GM18873 (cell line): ENCODE measurements around the gene NOM1.
"Not testable (repeated sequence)": the region's sequence is repeated elsewhere in the genome, so short reads cannot be mapped to it uniquely, and the experiment has no call there.

Experiments used
- ATAC-seq: cut with Tn5 transposase; IDR thresholded peaks from one replicate; pipeline ENCODE4 v1.9.1; 2021; ENCODE audit warnings: mild to moderate bottlenecking, moderate library complexity, moderate number of reproducible peaks; ENCODE audit not compliant: unreplicated experiment, low FRiP score

The NOM1 gene

GRCh38 chr7:156949541-156950380, at the start of gene NOM1:
NOM1 (plus strand) TSS chr7:156949712; CDS start chr7:156949738, 26 bp downstream.
- peak; percentile 62 for ATAC-seq

GRCh38 chr7:156900093-156900492, 49.4 kb upstream of the NOM1 start:
- ATAC-seq, result not testable (repeated sequence)

GRCh38 chr7:156903232-156903909, 46.1 kb upstream of the NOM1 start:
- no peak for ATAC-seq

- ATAC-seq, result no peak
Observed at GRCh38 chr7:156906200-156906649, 43.3 kb upstream of the NOM1 start.

- no peak for ATAC-seq
Observed at GRCh38 chr7:156907656-156908055, 41.9 kb upstream of the NOM1 start.

- not testable (repeated sequence) for ATAC-seq
Observed at GRCh38 chr7:156909574-156910252, 39.8 kb upstream of the NOM1 start.

- ATAC-seq, result peak; percentile 55
Observed at GRCh38 chr7:156918635-156919034, 30.9 kb upstream of the NOM1 start.

- peak; percentile 27 for ATAC-seq
Observed at GRCh38 chr7:156919132-156919713, 30.3 kb upstream of the NOM1 start.

GRCh38 chr7:156920076-156920475, 29.4 kb upstream of the NOM1 start:
- no peak for ATAC-seq

GRCh38 chr7:156920487-156921373, 28.8 kb upstream of the NOM1 start:
- ATAC-seq, result not testable (repeated sequence)

GRCh38 chr7:156922304-156922703, 27.2 kb upstream of the NOM1 start:
- not testable (repeated sequence) for ATAC-seq

GRCh38 chr7:156925821-156926220, 23.7 kb upstream of the NOM1 start:
- not testable (repeated sequence) for ATAC-seq

GRCh38 chr7:156927571-156928405, 21.7 kb upstream of the NOM1 start:
- ATAC-seq, result no peak

GRCh38 chr7:156928406-156928747, 21.1 kb upstream of the NOM1 start:
- ATAC-seq, result no peak

GRCh38 chr7:156929789-156930539, 19.5 kb upstream of the NOM1 start:
- no peak for ATAC-seq

GRCh38 chr7:156932006-156932405, 17.5 kb upstream of the NOM1 start:
- no peak for ATAC-seq

GRCh38 chr7:156935250-156935649, 14.3 kb upstream of the NOM1 start:
- no peak for ATAC-seq

- ATAC-seq, result not testable (repeated sequence)
Observed at GRCh38 chr7:156936766-156937165, 12.7 kb upstream of the NOM1 start.
